Loucy (cell line): ENCODE measurements around the gene ANKRD13C.

ENCODE experiments used
- H2AFZ ChIP-seq: fragments of 200-600 bp; sonication (generic); 2 replicates; pipeline ENCODE4 v1.6.0; 2016; ENCODE audit warnings: antibody characterized with exemption, mild to moderate bottlenecking, low read length, moderate library complexity
- H3F3A ChIP-seq: fragments of 200-600 bp; 2 replicates; pipeline ENCODE4 v1.6.0; 2016; ENCODE audit warnings: antibody characterized with exemption, low read depth, mild to moderate bottlenecking
- H3K27me3 ChIP-seq: fragments of 200-600 bp; sonication (generic); 2 replicates; pipeline ENCODE4 v1.6.1; 2014; ENCODE audit warnings: low read length, mild to moderate bottlenecking; ENCODE audit not compliant: insufficient read depth, poor library complexity, severe bottlenecking
- H3K36me3 ChIP-seq: fragments of 200-600 bp; sonication (generic); 2 replicates; pipeline ENCODE4 v1.6.1; 2016; ENCODE audit warnings: low read length; ENCODE audit not compliant: insufficient read depth
- H3K4me1 ChIP-seq: fragments of 200-600 bp; sonication (generic); 2 replicates; pipeline ENCODE4 v1.5.1; 2014; ENCODE audit warnings: low read length, mild to moderate bottlenecking; ENCODE audit not compliant: insufficient read depth, poor library complexity, severe bottlenecking
- H3K4me2 ChIP-seq: fragments of 200-600 bp; sonication (generic); 2 replicates; pipeline ENCODE4 v1.6.0; 2014; ENCODE audit warnings: antibody characterized with exemption, low read length, low read depth, mild to moderate bottlenecking; ENCODE audit not compliant: poor library complexity, severe bottlenecking
- H3K4me3 ChIP-seq: fragments of 200-600 bp; sonication (generic); 2 replicates; pipeline ENCODE4 v1.5.1; 2014; ENCODE audit warnings: low read length, mild to moderate bottlenecking, mixed read lengths; ENCODE audit not compliant: poor library complexity, severe bottlenecking
- H3K79me2 ChIP-seq: fragments of 200-600 bp; sonication (generic); 2 replicates; pipeline ENCODE4 v1.6.1; 2014; ENCODE audit warnings: low read length; ENCODE audit not compliant: insufficient read depth
- H3K9ac ChIP-seq: fragments of 200-600 bp; sonication (generic); 2 replicates; pipeline ENCODE4 v1.6.0; 2014; ENCODE audit warnings: mild to moderate bottlenecking, low read depth, low read length, moderate library complexity; ENCODE audit not compliant: poor library complexity, severe bottlenecking
- H3K9me2 ChIP-seq: fragments of 200-600 bp; sonication (generic); replicated peaks from 2 replicates; pipeline ENCODE4 v1.6.1; 2016; ENCODE audit warnings: low read depth, low read length, mixed read lengths
- H3K9me3 ChIP-seq: fragments of 200-600 bp; sonication (generic); 2 replicates; pipeline ENCODE4 v1.6.1; 2014; ENCODE audit warnings: mild to moderate bottlenecking, antibody characterized with exemption, low read length, low read depth; ENCODE audit not compliant: insufficient read depth
- H4K20me1 ChIP-seq: fragments of 200-600 bp; sonication (generic); 2 replicates; pipeline ENCODE4 v1.6.0; 2014; ENCODE audit warnings: antibody characterized with exemption, low read length, mild to moderate bottlenecking; ENCODE audit not compliant: insufficient read depth, poor library complexity, severe bottlenecking
- CTCF ChIP-seq: fragments of 200-600 bp; sonication (generic); conservative IDR thresholded peaks from 2 replicates; pipeline ENCODE4 v1.5.1; 2014; ENCODE audit warnings: mild to moderate bottlenecking, antibody characterized with exemption, low read length
- EZH2phosphoT487 ChIP-seq: fragments of 200-600 bp; IDR thresholded peaks from 2 replicates; pipeline ENCODE4 v1.6.1; 2018; ENCODE audit warnings: antibody characterized with exemption, mild to moderate bottlenecking, moderate library complexity, borderline replicate concordance

Gene ANKRD13C

GRCh38 chr1:70324683-70325082 lies 29.8 kb downstream of the ANKRD13C start:
- Histone ChIP-seq H3F3A (no peaks in the 10 kb centered on the region), H3K9me2 (no peaks in the 10 kb centered on the region), H2AFZ (no peak overlapping the region), H4K20me1 (peaks cover 6% of the 10 kb centered on the region), H3K36me3 (peaks cover 40% of the 10 kb centered on the region; the same call in 1 of the 2 replicates), H3K4me3 (no peak overlapping the region), H3K79me2 (peaks cover 50% of the 10 kb centered on the region), H3K9me3 (no peaks in the 10 kb centered on the region), H3K4me2 (no peak overlapping the region), H3K4me1 (no peaks in the 10 kb centered on the region), H3K27me3 (no peaks in the 10 kb centered on the region), H3K9ac (no peak overlapping the region)
- no peak for TF ChIP-seq EZH2phosphoT487
- TF ChIP-seq CTCF: 0 out of 2 replicates have a peak, but pooled peaks have one; percentile 15

GRCh38 chr1:70319750-70320149 lies 34.8 kb downstream of the ANKRD13C start:
- no peaks in the 10 kb centered on the region for H3K9me3 ChIP-seq
- no peak overlapping the region for H3K9ac ChIP-seq
- peaks cover 32% of the 10 kb centered on the region; the same call in 1 of the 2 replicates for H3K36me3 ChIP-seq
- peaks cover 12% of the 10 kb centered on the region for H4K20me1 ChIP-seq
- no peaks in the 10 kb centered on the region for H3K4me1 ChIP-seq
- no peaks in the 10 kb centered on the region for H3K27me3 ChIP-seq
- H3K79me2 ChIP-seq: peaks cover 55% of the 10 kb centered on the region
- no peak overlapping the region for H3K4me3 ChIP-seq
- H2AFZ ChIP-seq: no peak overlapping the region
- 0 out of 2 replicates have a peak, but pooled peaks cover 4% of the 10 kb centered on the region for H3F3A ChIP-seq
- H3K9me2 ChIP-seq: no peaks in the 10 kb centered on the region
- TF ChIP-seq CTCF (no peak), EZH2phosphoT487 (no peak)
- H3K4me2 ChIP-seq: no peak overlapping the region

- no peak overlapping the region for H2AFZ ChIP-seq
- H3K4me2 ChIP-seq: no peak overlapping the region
- TF ChIP-seq EZH2phosphoT487 (no peak), CTCF (no peak)
- peaks cover 53% of the 10 kb centered on the region for H3K79me2 ChIP-seq
- no peak overlapping the region for H3K4me3 ChIP-seq
- 0 out of 2 replicates have a peak, but pooled peaks cover 4% of the 10 kb centered on the region for H3F3A ChIP-seq
- no peaks in the 10 kb centered on the region for H3K4me1 ChIP-seq
- no peaks in the 10 kb centered on the region for H3K27me3 ChIP-seq
- H4K20me1 ChIP-seq: peaks cover 12% of the 10 kb centered on the region
- no peak overlapping the region for H3K9ac ChIP-seq
- H3K9me3 ChIP-seq: no peaks in the 10 kb centered on the region
- H3K9me2 ChIP-seq: no peaks in the 10 kb centered on the region
- H3K36me3 ChIP-seq: peaks cover 23% of the 10 kb centered on the region; the same call in 1 of the 2 replicates
These were observed 36.3 kb downstream of the ANKRD13C start for GRCh38 chr1:70318191-70318590.
